ENCODE measurements around the gene PTPRK.

PTPRK gene

GRCh38 chr6:128336436-128337095 is 183.8 kb downstream of the PTPRK start:
- peak in 1 of 2 experiments; percentile 41 for DNase-seq

- DNase-seq, result no peak
Observed at GRCh38 chr6:128335963-128336362, 184.4 kb downstream of the PTPRK start.

GRCh38 chr6:128333581-128334223 is 186.7 kb downstream of the PTPRK start:
- DNase-seq, result no peak

GRCh38 chr6:128327890-128328289 is 192.5 kb downstream of the PTPRK start:
- DNase-seq, result peak; percentile 79 to 85

- no peak for DNase-seq
Observed at GRCh38 chr6:128323011-128323410, 197.4 kb downstream of the PTPRK start.

- DNase-seq, result peak in 1 of 2 experiments; percentile 38
Observed at GRCh38 chr6:128319946-128320345, 200.5 kb downstream of the PTPRK start.

GRCh38 chr6:128319157-128319556 is 201.2 kb downstream of the PTPRK start:
- peak in 1 of 2 experiments; percentile 27 for DNase-seq

- DNase-seq, result no peak
Observed at GRCh38 chr6:128316258-128316929, 204.0 kb downstream of the PTPRK start.

- DNase-seq, result no peak
Observed at GRCh38 chr6:128314190-128314589, 206.2 kb downstream of the PTPRK start.

GRCh38 chr6:128311944-128312570 is 208.3 kb downstream of the PTPRK start:
- no peak for DNase-seq

GRCh38 chr6:128310451-128310850 is 209.9 kb downstream of the PTPRK start:
- peak in 1 of 2 experiments; percentile 86 for DNase-seq

GRCh38 chr6:128307671-128308070 is 212.7 kb downstream of the PTPRK start:
- no peak for DNase-seq

GRCh38 chr6:128305976-128306375 is 214.4 kb downstream of the PTPRK start:
- no peak for DNase-seq

GRCh38 chr6:128305228-128305627 is 215.2 kb downstream of the PTPRK start:
- no peak for DNase-seq

- no peak for DNase-seq
Observed at GRCh38 chr6:128303870-128304269, 216.5 kb downstream of the PTPRK start.

GRCh38 chr6:128302942-128303341 is 217.5 kb downstream of the PTPRK start:
- DNase-seq, result no peak

GRCh38 chr6:128295670-128296069 is 224.7 kb downstream of the PTPRK start:
- no peak for DNase-seq

GRCh38 chr6:128290221-128290620 is 230.2 kb downstream of the PTPRK start:
- no peak for DNase-seq

GRCh38 chr6:128284128-128284527 is 236.3 kb downstream of the PTPRK start:
- DNase-seq, result no peak

GRCh38 chr6:128282961-128283360 is 237.4 kb downstream of the PTPRK start:
- DNase-seq, result no peak

GRCh38 chr6:128280960-128281359 is 239.4 kb downstream of the PTPRK start:
- no peak for DNase-seq

- DNase-seq, result no peak
Observed at GRCh38 chr6:128280066-128280465, 240.3 kb downstream of the PTPRK start.

- DNase-seq, result no peak
Observed at GRCh38 chr6:128278836-128279235, 241.6 kb downstream of the PTPRK start.

- no peak for DNase-seq
Observed at GRCh38 chr6:128277379-128277778, 243.0 kb downstream of the PTPRK start.

Measured in NCI-H524 (cell line).